ENCODE measurements around the gene NIPAL3. TPM values are rescaled to one million over a fixed set of nuclear protein-coding genes. Genes with fewer than 3 reads are reported as not detected.
"Not testable (repeated sequence)": the region's sequence is repeated elsewhere in the genome, so short reads cannot be mapped to it uniquely, and the experiment has no call there.

The NIPAL3 gene
- total RNA-seq, 4 donors from 2014 or later: 38.0 to 74.3 (median 57.3) TPM

DNA sequence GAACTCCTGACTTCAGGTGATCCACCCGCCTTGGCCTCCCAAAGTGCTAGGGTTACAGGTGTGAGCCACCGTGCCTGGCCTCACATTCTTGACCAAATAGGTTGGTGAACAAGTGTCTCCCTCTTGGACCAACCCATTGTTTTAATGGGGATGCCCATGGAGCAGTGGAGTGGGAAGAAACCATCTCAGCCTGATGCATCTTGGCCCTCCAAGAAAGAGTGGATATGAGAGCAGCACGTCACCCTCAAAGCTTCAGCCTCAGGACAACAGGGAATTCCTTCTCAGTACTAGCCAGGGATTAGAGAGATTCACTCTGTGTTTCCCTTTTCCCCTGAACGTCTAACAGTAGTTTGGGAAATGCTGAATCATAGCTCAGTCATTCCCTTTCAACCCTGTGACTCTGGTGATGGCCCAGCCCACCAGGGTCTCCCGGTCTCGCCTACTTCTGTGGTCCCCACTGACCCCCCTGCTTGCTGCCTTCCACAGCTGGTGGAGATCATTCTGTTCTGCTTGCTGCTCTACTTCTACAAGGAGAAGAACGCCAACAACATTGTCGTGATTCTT, 37.4 kb downstream of the NIPAL3 start:
- Histone ChIP-seq H3K9me3 (no peaks in the 10 kb centered on the region), H3K27me3 (no peaks in the 10 kb centered on the region), H3K4me1 (no peaks in the 10 kb centered on the region), H3K36me3 (peaks cover 0 to 74% (median 0%) of the 10 kb centered on the region in 3 donors), H3K27ac (no peak overlapping the region), H3K4me3 (no peak overlapping the region)
- TF ChIP-seq POLR2A (IDR thresholded peaks at IDR 0.05): no peak
- TF ChIP-seq, protein P1, sequence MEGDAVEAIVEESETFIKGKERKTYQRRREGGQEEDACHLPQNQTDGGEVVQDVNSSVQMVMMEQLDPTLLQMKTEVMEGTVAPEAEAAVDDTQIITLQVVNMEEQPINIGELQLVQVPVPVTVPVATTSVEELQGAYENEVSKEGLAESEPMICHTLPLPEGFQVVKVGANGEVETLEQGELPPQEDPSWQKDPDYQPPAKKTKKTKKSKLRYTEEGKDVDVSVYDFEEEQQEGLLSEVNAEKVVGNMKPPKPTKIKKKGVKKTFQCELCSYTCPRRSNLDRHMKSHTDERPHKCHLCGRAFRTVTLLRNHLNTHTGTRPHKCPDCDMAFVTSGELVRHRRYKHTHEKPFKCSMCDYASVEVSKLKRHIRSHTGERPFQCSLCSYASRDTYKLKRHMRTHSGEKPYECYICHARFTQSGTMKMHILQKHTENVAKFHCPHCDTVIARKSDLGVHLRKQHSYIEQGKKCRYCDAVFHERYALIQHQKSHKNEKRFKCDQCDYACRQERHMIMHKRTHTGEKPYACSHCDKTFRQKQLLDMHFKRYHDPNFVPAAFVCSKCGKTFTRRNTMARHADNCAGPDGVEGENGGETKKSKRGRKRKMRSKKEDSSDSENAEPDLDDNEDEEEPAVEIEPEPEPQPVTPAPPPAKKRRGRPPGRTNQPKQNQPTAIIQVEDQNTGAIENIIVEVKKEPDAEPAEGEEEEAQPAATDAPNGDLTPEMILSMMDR (IDR thresholded peaks at IDR 0.05): no peak
- no peak for DNase-seq

DNA sequence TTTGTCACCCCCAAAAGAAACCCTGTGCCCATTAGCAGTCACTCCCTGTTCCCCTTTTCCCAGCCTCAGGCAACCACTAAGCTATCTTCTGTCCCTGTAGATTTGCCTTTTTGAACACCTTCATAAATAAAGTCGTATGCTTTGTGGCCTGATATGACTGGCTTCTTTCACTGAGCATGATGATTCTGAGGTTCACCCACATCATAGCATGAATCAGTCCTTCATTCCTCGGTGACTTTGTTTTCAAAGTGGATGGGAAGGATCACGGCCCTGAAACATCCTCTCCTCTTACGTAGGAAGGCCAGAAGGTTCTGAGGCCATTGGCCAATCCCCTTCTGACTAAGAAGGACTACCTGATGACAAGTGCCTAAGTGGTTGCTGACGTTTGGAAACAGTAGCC, 39.1 kb downstream of the NIPAL3 start:
- H3K36me3 ChIP-seq: peaks cover 0 to 85% (median 0%) of the 10 kb centered on the region in 3 donors

DNA sequence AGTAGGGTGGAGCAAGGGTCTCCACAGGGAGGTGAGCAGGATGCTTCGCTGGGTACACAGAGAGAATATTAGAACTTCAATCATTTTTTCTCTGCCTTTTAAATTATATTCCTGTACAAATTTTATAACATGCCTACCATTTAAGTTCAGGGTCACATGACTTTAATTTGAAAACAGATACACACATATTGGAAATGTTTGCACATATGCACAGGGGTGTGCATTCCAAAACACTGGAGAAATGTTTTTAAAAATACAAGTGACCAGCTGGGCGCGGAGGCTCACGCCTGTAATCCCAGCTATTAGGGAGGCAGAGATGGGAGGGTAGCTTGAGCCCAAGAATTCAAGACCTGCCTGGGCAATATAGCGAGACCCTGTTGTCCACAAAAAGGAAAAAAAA, 39.7 kb downstream of the NIPAL3 start:
- Histone ChIP-seq H3K27ac (no peak overlapping the region), H3K9me3 (no peaks in the 10 kb centered on the region), H3K4me1 (no peaks in the 10 kb centered on the region), H3K36me3 (peaks cover 0 to 85% (median 0%) of the 10 kb centered on the region in 3 donors), H3K27me3 (no peaks in the 10 kb centered on the region), H3K4me3 (no peak overlapping the region)
- no peak for TF ChIP-seq POLR2A (IDR thresholded peaks at IDR 0.05)
- TF ChIP-seq, protein P1 (IDR thresholded peaks at IDR 0.05): no peak
- DNase-seq: no peak

More for the DNA sequence above, 39.1 kb downstream of the NIPAL3 start:
- Histone ChIP-seq H3K27me3 (no peaks in the 10 kb centered on the region), H3K4me1 (no peaks in the 10 kb centered on the region), H3K9me3 (no peaks in the 10 kb centered on the region), H3K27ac (no peak overlapping the region), H3K4me3 (no peak overlapping the region)
- DNase-seq: no peak
- no peak for TF ChIP-seq POLR2A (IDR thresholded peaks at IDR 0.05)
- TF ChIP-seq, protein P1 (IDR thresholded peaks at IDR 0.05): no peak

DNA sequence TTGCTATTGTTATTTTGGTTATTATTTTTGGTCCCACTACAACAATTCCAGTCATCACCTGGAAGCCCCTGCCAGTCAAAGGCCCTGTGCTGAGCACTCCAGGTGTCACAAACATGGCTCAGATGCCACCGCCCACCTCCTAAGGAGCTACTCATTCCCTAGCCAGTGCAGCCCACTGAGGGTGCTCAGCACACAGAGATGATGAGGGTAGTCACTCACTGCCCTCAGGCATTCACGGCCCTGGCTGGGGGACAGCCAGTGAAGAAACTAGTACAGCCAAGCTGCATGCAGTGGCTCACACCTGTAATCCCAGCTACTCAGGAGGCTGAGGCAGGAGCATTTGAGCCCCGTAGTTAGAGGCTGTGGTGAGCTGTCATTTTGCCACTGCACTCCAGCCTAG, 42.3 kb downstream of the NIPAL3 start:
- Histone ChIP-seq H3K36me3 (peaks cover 0 to 89% (median 0%) of the 10 kb centered on the region in 3 donors), H3K27me3 (no peaks in the 10 kb centered on the region), H3K9me3 (no peaks in the 10 kb centered on the region), H3K4me1 (no peaks in the 10 kb centered on the region), H3K4me3 (no peak overlapping the region), H3K27ac (no peak overlapping the region)
- DNase-seq: no peak
- TF ChIP-seq POLR2A (IDR thresholded peaks at IDR 0.05): no peak
- TF ChIP-seq, protein P1 (IDR thresholded peaks at IDR 0.05): no peak

DNA sequence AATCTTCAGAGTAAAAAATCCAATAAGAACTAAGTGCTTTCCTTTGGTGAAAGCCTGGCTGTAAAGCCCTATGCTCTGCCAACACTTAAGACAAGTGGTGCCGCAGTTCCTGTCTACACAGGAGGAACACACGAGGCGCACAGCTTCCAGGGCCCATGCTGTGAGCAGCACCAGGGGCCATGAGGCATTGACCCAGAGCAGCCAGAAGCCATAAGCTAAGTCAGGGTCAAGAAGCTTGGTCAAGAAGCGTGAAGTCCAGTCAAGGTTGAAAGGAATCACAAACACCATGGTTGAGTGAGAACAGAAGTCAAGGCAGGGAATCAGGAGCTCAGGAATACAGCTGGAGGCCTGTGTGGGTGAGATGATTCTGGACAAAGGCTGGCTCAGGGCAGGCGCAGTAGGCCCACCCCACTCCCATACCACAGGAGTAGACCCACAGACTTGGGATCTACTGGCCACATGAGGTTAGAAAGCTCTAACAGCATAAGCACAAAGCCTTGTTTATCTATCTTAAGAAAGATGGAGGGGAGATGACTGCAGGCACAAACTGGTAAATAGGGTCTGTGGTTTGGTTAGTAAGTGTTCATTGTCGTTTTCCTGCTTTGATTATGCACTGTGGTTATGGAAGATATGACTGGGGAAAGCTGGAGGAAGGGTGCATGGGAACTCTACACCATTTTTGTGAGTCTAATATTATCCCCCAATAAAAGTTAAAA, 44.1 kb downstream of the NIPAL3 start:
- Histone ChIP-seq H3K27me3 (no peaks in the 10 kb centered on the region), H3K4me1 (no peaks in the 10 kb centered on the region), H3K36me3 (peaks cover 0 to 86% (median 0%) of the 10 kb centered on the region in 3 donors), H3K27ac (no peak overlapping the region), H3K9me3 (no peaks in the 10 kb centered on the region), H3K4me3 (no peak overlapping the region)
- TF ChIP-seq, protein P1 (IDR thresholded peaks at IDR 0.05): no peak
- TF ChIP-seq POLR2A (IDR thresholded peaks at IDR 0.05): no peak
- DNase-seq: no peak

DNA sequence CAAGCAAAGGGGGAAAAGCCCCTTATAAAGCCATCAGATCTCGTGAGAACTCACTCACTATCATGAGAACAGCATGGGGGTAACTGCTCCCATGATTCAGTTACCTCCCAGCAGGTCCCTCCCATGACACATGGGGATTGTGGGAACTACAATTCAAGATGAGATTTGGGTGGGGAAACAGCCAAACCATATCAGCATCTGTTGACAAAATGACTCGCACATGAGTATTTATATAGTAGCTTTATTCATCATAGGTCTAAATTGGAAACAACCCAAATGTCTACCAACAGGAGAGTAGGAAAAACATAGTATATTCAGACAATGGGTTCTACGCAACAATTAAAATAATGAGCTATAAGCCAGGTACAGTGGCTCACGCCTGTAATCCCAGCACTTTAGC, 46.5 kb downstream of the NIPAL3 start:
- not testable (repeated sequence) for DNase-seq, H3K9me3 ChIP-seq, H3K4me3 ChIP-seq, H3K27me3 ChIP-seq, H3K27ac ChIP-seq, H3K4me1 ChIP-seq
- peaks cover 0 to 79% (median 0%) of the 10 kb centered on the region in 3 donors for H3K36me3 ChIP-seq
